ENCODE data around the gene KCNAB2.

Gene KCNAB2

GRCh38 chr1:6082430-6082971 lies 36.8 kb downstream of the KCNAB2 start:
- no peak for DNase-seq (ENCODE audit: extremely low read depth, insufficient read length)

GRCh38 chr1:6083385-6083784 lies 37.7 kb downstream of the KCNAB2 start:
- DNase-seq (ENCODE audit: extremely low read depth, insufficient read length), result no peak
- no peaks in the 10 kb centered on the region for H3K27me3 ChIP-seq (replicated peaks; ENCODE audit: control insufficient read depth, insufficient read depth, low read length)
- H3K36me3 ChIP-seq (ENCODE audit: control insufficient read depth, insufficient read depth, low read length), result peaks cover 19% of the 10 kb centered on the region
- no peak overlapping the region for H3K4me3 ChIP-seq (replicated peaks; ENCODE audit: low read depth, low read length)
- no peak for TF ChIP-seq CTCF (IDR thresholded peaks at IDR 0.05; ENCODE audit: insufficient read depth, low read length, poor library complexity, severe bottlenecking)

More at GRCh38 chr1:6082430-6082971, 36.8 kb downstream of the KCNAB2 start:
- TF ChIP-seq CTCF (IDR thresholded peaks at IDR 0.05; ENCODE audit: insufficient read depth, low read length, poor library complexity, severe bottlenecking), result no peak
- H3K36me3 ChIP-seq (ENCODE audit: control insufficient read depth, insufficient read depth, low read length), result peaks cover 18% of the 10 kb centered on the region
- no peaks in the 10 kb centered on the region for H3K27me3 ChIP-seq (replicated peaks; ENCODE audit: control insufficient read depth, insufficient read depth, low read length)
- H3K4me3 ChIP-seq (replicated peaks; ENCODE audit: low read depth, low read length), result no peak overlapping the region

- TF ChIP-seq CTCF (IDR thresholded peaks at IDR 0.05; ENCODE audit: insufficient read depth, low read length, poor library complexity, severe bottlenecking), result no peak
- DNase-seq (ENCODE audit: extremely low read depth, insufficient read length), result no peak
- peaks cover 19% of the 10 kb centered on the region for H3K36me3 ChIP-seq (ENCODE audit: control insufficient read depth, insufficient read depth, low read length)
- no peak overlapping the region for H3K4me3 ChIP-seq (replicated peaks; ENCODE audit: low read depth, low read length)
- no peaks in the 10 kb centered on the region for H3K27me3 ChIP-seq (replicated peaks; ENCODE audit: control insufficient read depth, insufficient read depth, low read length)
These were observed 38.2 kb downstream of the KCNAB2 start for GRCh38 chr1:6083801-6084446.

- Histone ChIP-seq H3K27me3 (replicated peaks; ENCODE audit: control insufficient read depth, insufficient read depth, low read length) (no peaks in the 10 kb centered on the region), H3K4me3 (replicated peaks; ENCODE audit: low read depth, low read length) (no peak overlapping the region), H3K36me3 (ENCODE audit: control insufficient read depth, insufficient read depth, low read length) (peaks cover 17% of the 10 kb centered on the region)
- DNase-seq (ENCODE audit: extremely low read depth, insufficient read length), result no peak
- TF ChIP-seq CTCF (IDR thresholded peaks at IDR 0.05; ENCODE audit: insufficient read depth, low read length, poor library complexity, severe bottlenecking), result no peak
These were observed 39.2 kb downstream of the KCNAB2 start for GRCh38 chr1:6084781-6085495.

- TF ChIP-seq CTCF (IDR thresholded peaks at IDR 0.05; ENCODE audit: insufficient read depth, low read length, poor library complexity, severe bottlenecking), result no peak
These were observed 40.0 kb downstream of the KCNAB2 start for GRCh38 chr1:6085666-6086065.

More at GRCh38 chr1:6085666-6086065, 40.0 kb downstream of the KCNAB2 start:
- no peak overlapping the region for H3K4me3 ChIP-seq (replicated peaks; ENCODE audit: low read depth, low read length)
- peaks cover 18% of the 10 kb centered on the region for H3K36me3 ChIP-seq (ENCODE audit: control insufficient read depth, insufficient read depth, low read length)
- H3K27me3 ChIP-seq (replicated peaks; ENCODE audit: control insufficient read depth, insufficient read depth, low read length), result no peaks in the 10 kb centered on the region
- no peak for DNase-seq (ENCODE audit: extremely low read depth, insufficient read length)
